ENCODE results near the gene DDAH2.

DDAH2 gene

GRCh38 chr6:31680226-31681134, 48.6 kb downstream of the DDAH2 start, which contains the start of gene LY6G5C:
Gene LY6G5C, minus strand, starts transcription at chr6:31681067. Its CDS starts 694 bp downstream, at chr6:31680373.
- H3K4me3 ChIP-seq (replicated peaks; ENCODE audit: low read depth, low read length), result peak within 1 kb of the TSS; percentile 53
- peak; percentile 71 for TF ChIP-seq CTCF (IDR thresholded peaks at IDR 0.05; ENCODE audit: low read length, missing control alignments)
- peak; percentile 94 for DNase-seq (ENCODE audit: low read depth)

GRCh38 chr6:31677955-31678354, 51.1 kb downstream of the DDAH2 start:
- no peak for TF ChIP-seq CTCF (IDR thresholded peaks at IDR 0.05; ENCODE audit: low read length, missing control alignments)
- DNase-seq (ENCODE audit: low read depth), result no peak
- H3K4me3 ChIP-seq (replicated peaks; ENCODE audit: low read depth, low read length), result no peak overlapping the region
